Liver (tissue), 9 donors: ENCODE measurements around the gene BAZ2A. TPM values are rescaled to one million over a fixed set of nuclear protein-coding genes. Genes with fewer than 3 reads are reported as not detected.
A peak's percentile ranks its signal among the peaks of the same experiment; 100 is the strongest.

Experiments
- DNase-seq: peaks from one replicate; pipeline ENCODE4 v3.0.0-alpha.2; 2017; ENCODE audit warnings: low spot score
- H3K27ac ChIP-seq, 2 donors: one replicate each; pipeline ENCODE4 v1.7.0; 2013; ENCODE audit warnings: inconsistent platforms in 2 of 2, low read length in 2 of 2, control low read depth in 1 of 2, low read depth in 1 of 2, mild to moderate bottlenecking in 1 of 2
- H3K27me3 ChIP-seq, 4 donors: one replicate each; pipeline versions ENCODE4 v1.6.1 to v1.7.0; 2013; ENCODE audit warnings: low read length in 3 of 4, inconsistent platforms in 1 of 4, mild to moderate bottlenecking in 1 of 4, moderate library complexity in 1 of 4; ENCODE audit not compliant: control insufficient read depth in 4 of 4, insufficient read depth in 4 of 4
- H3K36me3 ChIP-seq, 4 donors: one replicate each; pipeline versions ENCODE4 v1.6.1 to v1.7.0; 2013; ENCODE audit warnings: low read length in 3 of 4, mild to moderate bottlenecking in 3 of 4, low read depth in 1 of 4, moderate library complexity in 1 of 4; ENCODE audit not compliant: control insufficient read depth in 4 of 4, insufficient read depth in 3 of 4
- H3K4me1 ChIP-seq, 4 donors: one replicate each; pipeline versions ENCODE4 v1.6.1 to v1.7.0; 2013; ENCODE audit warnings: low read length in 3 of 4, mild to moderate bottlenecking in 3 of 4, moderate library complexity in 1 of 4; ENCODE audit not compliant: control insufficient read depth in 4 of 4, insufficient read depth in 4 of 4
- H3K4me3 ChIP-seq, 3 donors: one replicate each; pipeline versions ENCODE4 v1.6.1 to v1.7.0; 2013; ENCODE audit warnings: low read length in 3 of 3, control low read depth in 1 of 3, low read depth in 1 of 3, mild to moderate bottlenecking in 1 of 3
- H3K9ac ChIP-seq, 2 donors: one replicate each; pipeline ENCODE4 v1.7.0; 2013; ENCODE audit warnings: low read length in 2 of 2, mild to moderate bottlenecking in 2 of 2, moderate library complexity in 2 of 2, control low read depth in 1 of 2, low read depth in 1 of 2
- H3K9me3 ChIP-seq, 4 donors: one replicate each; pipeline versions ENCODE4 v1.6.1 to v1.7.0; 2013; ENCODE audit warnings: low read length in 3 of 4; ENCODE audit not compliant: control insufficient read depth in 4 of 4
- CTCF ChIP-seq: fragments of 150-350 bp; IDR thresholded peaks from 2 replicates; pipeline ENCODE4 v1.5.1; 2017; ENCODE audit warnings: improper control_type of control experiment, low read depth, low read length; ENCODE audit not compliant: missing input control
- EGR1 ChIP-seq, 2 donors: IDR thresholded peaks; 2 replicates each; pipeline ENCODE4 v1.6.1; 2016 to 2018; ENCODE audit warnings: antibody characterized with exemption in 2 of 2, low read depth in 2 of 2
- FOXA1 ChIP-seq: IDR thresholded peaks from 2 replicates; pipeline ENCODE4 v1.6.1; 2016; ENCODE audit warnings: antibody characterized with exemption
- FOXA2 ChIP-seq: IDR thresholded peaks from 2 replicates; pipeline ENCODE4 v1.6.1; 2016; ENCODE audit warnings: antibody characterized with exemption
- GABPA ChIP-seq, 2 donors: IDR thresholded peaks in 1 of 2; conservative IDR thresholded peaks in 1 of 2; 2 replicates each; pipeline ENCODE4 v1.6.1; 2016; ENCODE audit warnings: antibody characterized with exemption in 2 of 2, mild to moderate bottlenecking in 1 of 2, moderate library complexity in 1 of 2
- HNF4A ChIP-seq, 2 donors: conservative IDR thresholded peaks; 2 replicates each; pipeline ENCODE4 v1.6.1; 2016; ENCODE audit warnings: antibody characterized with exemption in 2 of 2, mild to moderate bottlenecking in 2 of 2
- HNF4G ChIP-seq: IDR thresholded peaks from 2 replicates; pipeline ENCODE4 v1.6.1; 2016; ENCODE audit warnings: antibody characterized with exemption
- JUND ChIP-seq, 2 donors: IDR thresholded peaks; 2 replicates each; pipeline ENCODE4 v1.6.1; 2016; ENCODE audit warnings: antibody characterized with exemption in 2 of 2
- NR2F2 ChIP-seq: IDR thresholded peaks from 2 replicates; pipeline ENCODE4 v1.6.1; 2016; ENCODE audit warnings: antibody characterized with exemption
- RAD21 ChIP-seq, 2 donors: IDR thresholded peaks; 2 replicates each; pipeline ENCODE4 v1.6.1; 2016; ENCODE audit warnings: antibody characterized with exemption in 2 of 2, mild to moderate bottlenecking in 2 of 2
- RXRA ChIP-seq, 2 donors: IDR thresholded peaks; 2 replicates each; pipeline ENCODE4 v1.6.1; 2017 to 2018; ENCODE audit warnings: antibody characterized with exemption in 2 of 2, mild to moderate bottlenecking in 1 of 2
- SP1 ChIP-seq: IDR thresholded peaks from 2 replicates; pipeline ENCODE4 v1.6.1; 2018; ENCODE audit warnings: antibody characterized with exemption, mild to moderate bottlenecking
- TAF1 ChIP-seq: conservative IDR thresholded peaks from 2 replicates; pipeline ENCODE4 v1.6.1; 2016; ENCODE audit warnings: antibody characterized with exemption, mild to moderate bottlenecking
- YY1 ChIP-seq: IDR thresholded peaks from 2 replicates; pipeline ENCODE4 v1.6.1; 2016; ENCODE audit warnings: antibody characterized with exemption, mild to moderate bottlenecking
- WGBS: extraction: QIAGEN DNeasy Blood & Tissue Kit; methylation state at CpG from one replicate; pipeline ENCODE4 v1.1.7; 2013; 5-methylcytosine and 5-hydroxymethylcytosine counted together
- polyA plus RNA-seq, 2 donors: library from polyadenylated mRNA; stranded (reverse) in 1 of 2; unstranded in 1 of 2; fragments of 200-250 nt in 1 of 2; fragments of >200 nt in 1 of 2; fragmentation: Nextera tagmentation in 1 of 2; extraction: Ambion mirVana in 1 of 2; gene quantifications; one replicate each; pipeline versions ENCODE4 v1.2.1 to v1.2.3, GENCODE V29; 2013 to 2015
- total RNA-seq, 2 donors: library from RNA; depleted of rRNA; stranded (reverse); fragments of >200 nt; gene quantifications; one replicate each; pipeline ENCODE4 v1.2.3, GENCODE V29; 2014
- TF ChIP-seq, protein P1 (sequence below): IDR thresholded peaks from 2 replicates; pipeline ENCODE4 v1.6.1; 2016; ENCODE audit warnings: antibody characterized with exemption
- TF ChIP-seq, protein P2 (sequence below): IDR thresholded peaks from 2 replicates; pipeline ENCODE4 v1.6.1; 2016; ENCODE audit warnings: antibody characterized with exemption
- TF ChIP-seq, protein P3 (sequence below): IDR thresholded peaks from 2 replicates; pipeline ENCODE4 v1.6.1; 2016; ENCODE audit warnings: antibody characterized with exemption
- TF ChIP-seq, protein P4 (sequence below): IDR thresholded peaks from 2 replicates; pipeline ENCODE4 v1.6.1; 2016; ENCODE audit warnings: antibody characterized with exemption, mild to moderate bottlenecking
- donor health status: healthy.
- donor health status: healthy.
- donor health status: healthy.
- donor health status: healthy.
- donor health status: healthy.

Gene BAZ2A
- total and polyA plus RNA-seq, 4 donors, result 12.8 to 31.9 (median 22.0) TPM

DNA sequence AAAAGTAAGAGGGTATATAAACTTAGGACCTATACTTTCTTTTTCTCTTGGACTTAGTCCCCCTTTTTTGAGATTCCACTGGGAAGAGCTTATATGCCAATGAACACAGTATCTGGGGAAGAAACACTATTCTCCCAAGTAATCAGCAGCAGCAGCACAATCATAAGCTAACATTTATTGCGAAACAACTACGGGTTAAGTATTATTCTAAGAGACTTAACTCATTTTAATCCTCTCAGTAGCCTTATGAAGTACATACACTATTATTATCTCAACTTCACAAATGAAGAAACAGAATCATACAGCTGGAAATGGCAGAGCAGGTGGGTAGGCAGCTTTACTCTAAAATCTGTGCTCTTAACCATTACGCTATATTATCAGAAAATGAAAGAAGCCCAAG is 27.9 kb downstream of the BAZ2A start:
- Histone ChIP-seq H3K9ac (no peak overlapping the region), H3K9me3 (no peaks in the 10 kb centered on the region), H3K4me1 (no peaks in the 10 kb centered on the region), H3K27ac (no peak overlapping the region), H3K27me3 (no peaks in the 10 kb centered on the region), H3K36me3 (peaks cover 41 to 96% (median 91%) of the 10 kb centered on the region in 4 donors), H3K4me3 (no peak overlapping the region)
- WGBS, result 70% methylated on average over 3 of the region's 3 CpGs
- DNase-seq, result no peak
- TF ChIP-seq HNF4A (conservative IDR thresholded peaks at IDR 0.05) (no peak), FOXA2 (no peak), FOXA1 (no peak), SP1 (no peak), NR2F2 (no peak), RXRA (IDR thresholded peaks at IDR 0.05) (no peak), JUND (IDR thresholded peaks at IDR 0.05) (no peak), GABPA (IDR thresholded peaks at IDR 0.05 in 1 of 2, conservative IDR thresholded peaks at IDR 0.05 in 1 of 2) (no peak), HNF4G (no peak), EGR1 (IDR thresholded peaks at IDR 0.05; ENCODE audit: low read depth in 2 of 2) (no peak), CTCF (no peak), TAF1 (no peak)
- TF ChIP-seq, protein P1, sequence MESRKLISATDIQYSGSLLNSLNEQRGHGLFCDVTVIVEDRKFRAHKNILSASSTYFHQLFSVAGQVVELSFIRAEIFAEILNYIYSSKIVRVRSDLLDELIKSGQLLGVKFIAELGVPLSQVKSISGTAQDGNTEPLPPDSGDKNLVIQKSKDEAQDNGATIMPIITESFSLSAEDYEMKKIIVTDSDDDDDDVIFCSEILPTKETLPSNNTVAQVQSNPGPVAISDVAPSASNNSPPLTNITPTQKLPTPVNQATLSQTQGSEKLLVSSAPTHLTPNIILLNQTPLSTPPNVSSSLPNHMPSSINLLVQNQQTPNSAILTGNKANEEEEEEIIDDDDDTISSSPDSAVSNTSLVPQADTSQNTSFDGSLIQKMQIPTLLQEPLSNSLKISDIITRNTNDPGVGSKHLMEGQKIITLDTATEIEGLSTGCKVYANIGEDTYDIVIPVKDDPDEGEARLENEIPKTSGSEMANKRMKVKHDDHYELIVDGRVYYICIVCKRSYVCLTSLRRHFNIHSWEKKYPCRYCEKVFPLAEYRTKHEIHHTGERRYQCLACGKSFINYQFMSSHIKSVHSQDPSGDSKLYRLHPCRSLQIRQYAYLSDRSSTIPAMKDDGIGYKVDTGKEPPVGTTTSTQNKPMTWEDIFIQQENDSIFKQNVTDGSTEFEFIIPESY, result no peak
- TF ChIP-seq, protein P2, sequence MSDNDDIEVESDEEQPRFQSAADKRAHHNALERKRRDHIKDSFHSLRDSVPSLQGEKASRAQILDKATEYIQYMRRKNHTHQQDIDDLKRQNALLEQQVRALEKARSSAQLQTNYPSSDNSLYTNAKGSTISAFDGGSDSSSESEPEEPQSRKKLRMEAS, result no peak
- TF ChIP-seq, protein P3, sequence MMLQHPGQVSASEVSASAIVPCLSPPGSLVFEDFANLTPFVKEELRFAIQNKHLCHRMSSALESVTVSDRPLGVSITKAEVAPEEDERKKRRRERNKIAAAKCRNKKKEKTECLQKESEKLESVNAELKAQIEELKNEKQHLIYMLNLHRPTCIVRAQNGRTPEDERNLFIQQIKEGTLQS, result no peak

- 86% methylated on average over 3 of the region's 3 CpGs for WGBS
- Histone ChIP-seq H3K4me1 (no peaks in the 10 kb centered on the region), H3K27ac (no peak overlapping the region), H3K27me3 (no peaks in the 10 kb centered on the region), H3K4me3 (no peak overlapping the region), H3K9me3 (no peaks in the 10 kb centered on the region), H3K9ac (no peak overlapping the region), H3K36me3 (peaks cover 41 to 95% (median 87%) of the 10 kb centered on the region in 4 donors)
- no peak for TF ChIP-seq YY1
- TF ChIP-seq RAD21 (IDR thresholded peaks at IDR 0.05), result no peak
- TF ChIP-seq CTCF, result no peak
- TF ChIP-seq GABPA (IDR thresholded peaks at IDR 0.05 in 1 of 2, conservative IDR thresholded peaks at IDR 0.05 in 1 of 2), result no peak
- TF ChIP-seq JUND (IDR thresholded peaks at IDR 0.05), result no peak
- TF ChIP-seq NR2F2, result no peak
- TF ChIP-seq HNF4A (conservative IDR thresholded peaks at IDR 0.05), result no peak
- no peak for TF ChIP-seq FOXA1
- no peak for TF ChIP-seq SP1
- no peak for TF ChIP-seq HNF4G
- TF ChIP-seq FOXA2, result no peak
- TF ChIP-seq, protein P2, result no peak
- TF ChIP-seq EGR1 (IDR thresholded peaks at IDR 0.05; ENCODE audit: low read depth in 2 of 2), result no peak
- TF ChIP-seq TAF1, result no peak
- TF ChIP-seq, protein P1, result no peak
- TF ChIP-seq, protein P3, result no peak
- TF ChIP-seq, protein P4, sequence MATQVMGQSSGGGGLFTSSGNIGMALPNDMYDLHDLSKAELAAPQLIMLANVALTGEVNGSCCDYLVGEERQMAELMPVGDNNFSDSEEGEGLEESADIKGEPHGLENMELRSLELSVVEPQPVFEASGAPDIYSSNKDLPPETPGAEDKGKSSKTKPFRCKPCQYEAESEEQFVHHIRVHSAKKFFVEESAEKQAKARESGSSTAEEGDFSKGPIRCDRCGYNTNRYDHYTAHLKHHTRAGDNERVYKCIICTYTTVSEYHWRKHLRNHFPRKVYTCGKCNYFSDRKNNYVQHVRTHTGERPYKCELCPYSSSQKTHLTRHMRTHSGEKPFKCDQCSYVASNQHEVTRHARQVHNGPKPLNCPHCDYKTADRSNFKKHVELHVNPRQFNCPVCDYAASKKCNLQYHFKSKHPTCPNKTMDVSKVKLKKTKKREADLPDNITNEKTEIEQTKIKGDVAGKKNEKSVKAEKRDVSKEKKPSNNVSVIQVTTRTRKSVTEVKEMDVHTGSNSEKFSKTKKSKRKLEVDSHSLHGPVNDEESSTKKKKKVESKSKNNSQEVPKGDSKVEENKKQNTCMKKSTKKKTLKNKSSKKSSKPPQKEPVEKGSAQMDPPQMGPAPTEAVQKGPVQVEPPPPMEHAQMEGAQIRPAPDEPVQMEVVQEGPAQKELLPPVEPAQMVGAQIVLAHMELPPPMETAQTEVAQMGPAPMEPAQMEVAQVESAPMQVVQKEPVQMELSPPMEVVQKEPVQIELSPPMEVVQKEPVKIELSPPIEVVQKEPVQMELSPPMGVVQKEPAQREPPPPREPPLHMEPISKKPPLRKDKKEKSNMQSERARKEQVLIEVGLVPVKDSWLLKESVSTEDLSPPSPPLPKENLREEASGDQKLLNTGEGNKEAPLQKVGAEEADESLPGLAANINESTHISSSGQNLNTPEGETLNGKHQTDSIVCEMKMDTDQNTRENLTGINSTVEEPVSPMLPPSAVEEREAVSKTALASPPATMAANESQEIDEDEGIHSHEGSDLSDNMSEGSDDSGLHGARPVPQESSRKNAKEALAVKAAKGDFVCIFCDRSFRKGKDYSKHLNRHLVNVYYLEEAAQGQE, result no peak
- no peak for TF ChIP-seq RXRA (IDR thresholded peaks at IDR 0.05)
- DNase-seq, result peak; percentile 49
Measured at GRCh38 chr12:56601503-56601902, 28.6 kb downstream of the BAZ2A start.
